GM12878 (cell line): ENCODE data around the gene TNIP1. TPM values are rescaled to one million over a fixed set of nuclear protein-coding genes. Genes with fewer than 3 reads are reported as not detected.

ENCODE experiments used
- ATF7 ChIP-seq: fragments of 450-650 bp; IDR thresholded peaks from 2 replicates; pipeline ENCODE4 v1.6.1; 2016; ENCODE audit warnings: low read depth, mild to moderate bottlenecking
- BCL11A ChIP-seq: IDR thresholded peaks from 2 replicates; pipeline ENCODE4 v1.6.1; 2011; ENCODE audit warnings: low read depth, low read length
- BHLHE40 ChIP-seq, 2 experiments: fragments of 450-650 bp in 1 of 2; IDR thresholded peaks; 2 replicates each; pipeline ENCODE4 v1.6.1; 2011 to 2017; ENCODE audit warnings: low read depth in 2 of 2, borderline replicate concordance in 1 of 2, improper control_type of control experiment in 1 of 2, low read length in 1 of 2, mild to moderate bottlenecking in 1 of 2
- LARP7 ChIP-seq: fragments of 450-650 bp; IDR thresholded peaks from 2 replicates; pipeline ENCODE4 v1.6.1; 2017; ENCODE audit warnings: mild to moderate bottlenecking
- NR2C1 ChIP-seq: fragments of 450-650 bp; IDR thresholded peaks from 2 replicates; pipeline ENCODE4 v1.6.1; 2017; ENCODE audit warnings: antibody characterized with exemption, mild to moderate bottlenecking, moderate library complexity
- NR2F1 ChIP-seq: fragments of 450-650 bp; conservative IDR thresholded peaks from 2 replicates; pipeline ENCODE4 v1.6.1; 2017; ENCODE audit warnings: mild to moderate bottlenecking
- POLR2A ChIP-seq: IDR thresholded peaks from 2 replicates; pipeline ENCODE4 v1.6.1; 2011; ENCODE audit warnings: low read depth, mild to moderate bottlenecking, low read length
- ZBED1 ChIP-seq: IDR thresholded peaks from 2 replicates; pipeline ENCODE4 v1.6.1; 2016; ENCODE audit warnings: borderline replicate concordance
- polyA plus RNA-seq, 11 experiments: library from polyadenylated mRNA; depleted of rRNA in 4 of 11; unstranded in 6 of 11; stranded (reverse) in 5 of 11; fragments of >200 nt; fragmentation: Nextera tagmentation in 4 of 11; fragmentation: Illumina TruSeq in 1 of 11; extraction: Ambion mirVana in 4 of 11; extraction: Trizol in 1 of 11; gene quantifications; 1 replicate in 1 of 11; 2 replicates in 10 of 11; pipeline versions ENCODE4 v1.2.1 to v1.2.3, GENCODE V29; 2011 to 2016; ENCODE audit warnings: inconsistent platforms in 2 of 11, missing spikeins in 2 of 11, low read depth in 1 of 11
- total RNA-seq, 4 experiments: library from RNA; depleted of rRNA in 3 of 4; stranded (reverse); fragments of >200 nt in 3 of 4; fragmentation: Illumina TruSeq in 1 of 4; extraction: Trizol in 1 of 4; gene quantifications; 2 replicates each; pipeline versions ENCODE4 v1.2.1 to v1.2.3, GENCODE V29; 2013 to 2021
- TF ChIP-seq, protein P1 (sequence below): fragments of 450-650 bp; conservative IDR thresholded peaks from 2 replicates; pipeline ENCODE4 v1.6.1; 2017; ENCODE audit warnings: mild to moderate bottlenecking, moderate library complexity
- TF ChIP-seq, protein P2 (sequence below): fragments of 450-650 bp; formaldehyde crosslinking; IDR thresholded peaks from 2 replicates; pipeline ENCODE4 v1.5.0; 2022; ENCODE audit warnings: mild to moderate bottlenecking, missing genetic modification characterization
- TF ChIP-seq, protein P3 (sequence below): fragments of 450-650 bp; IDR thresholded peaks from 2 replicates; pipeline ENCODE4 v1.6.1; 2016; ENCODE audit warnings: mild to moderate bottlenecking

The TNIP1 gene
- total and polyA plus RNA-seq, 10 of the 15 experiments (the other 5 are each of a cell fraction or from before 2014, with no cell fraction given), result 4.4 to 279 (median 150) TPM

DNA sequence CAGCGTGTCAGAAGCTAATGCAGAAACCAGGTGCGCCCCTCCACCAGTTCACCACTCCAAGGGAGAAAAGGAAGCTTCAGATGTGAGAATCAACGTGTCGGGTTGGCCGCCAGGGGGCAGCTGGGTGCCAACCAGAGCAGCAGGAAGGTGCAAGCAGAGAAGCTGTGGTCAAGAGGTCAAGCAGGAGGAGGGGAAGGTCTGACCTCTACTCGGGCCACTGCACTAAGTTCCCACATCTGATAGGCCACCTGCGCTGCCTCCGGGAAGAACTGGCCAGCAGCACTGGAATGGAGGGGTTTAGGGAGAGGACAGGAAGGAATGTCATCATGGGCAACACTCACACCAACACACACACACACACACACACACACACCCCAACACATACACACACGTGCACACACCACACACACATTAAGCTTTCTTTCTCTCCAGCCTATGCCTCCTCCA lies 45.4 kb upstream of the TNIP1 start (continued):
- TF ChIP-seq, protein P1, sequence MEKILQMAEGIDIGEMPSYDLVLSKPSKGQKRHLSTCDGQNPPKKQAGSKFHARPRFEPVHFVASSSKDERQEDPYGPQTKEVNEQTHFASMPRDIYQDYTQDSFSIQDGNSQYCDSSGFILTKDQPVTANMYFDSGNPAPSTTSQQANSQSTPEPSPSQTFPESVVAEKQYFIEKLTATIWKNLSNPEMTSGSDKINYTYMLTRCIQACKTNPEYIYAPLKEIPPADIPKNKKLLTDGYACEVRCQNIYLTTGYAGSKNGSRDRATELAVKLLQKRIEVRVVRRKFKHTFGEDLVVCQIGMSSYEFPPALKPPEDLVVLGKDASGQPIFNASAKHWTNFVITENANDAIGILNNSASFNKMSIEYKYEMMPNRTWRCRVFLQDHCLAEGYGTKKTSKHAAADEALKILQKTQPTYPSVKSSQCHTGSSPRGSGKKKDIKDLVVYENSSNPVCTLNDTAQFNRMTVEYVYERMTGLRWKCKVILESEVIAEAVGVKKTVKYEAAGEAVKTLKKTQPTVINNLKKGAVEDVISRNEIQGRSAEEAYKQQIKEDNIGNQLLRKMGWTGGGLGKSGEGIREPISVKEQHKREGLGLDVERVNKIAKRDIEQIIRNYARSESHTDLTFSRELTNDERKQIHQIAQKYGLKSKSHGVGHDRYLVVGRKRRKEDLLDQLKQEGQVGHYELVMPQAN, result no peak
- TF ChIP-seq LARP7 (0 out of 2 replicates have a peak, but pooled peaks have one; percentile 38), BHLHE40 (IDR thresholded peaks at IDR 0.05; ENCODE audit: borderline replicate concordance in 1 of 2, low read depth in 2 of 2, low read length in 1 of 2) (peak; percentile 75 to 88), ZBED1 (peak; percentile 42; the same call in 1 of the 2 replicates), NR2C1 (peak; percentile 80), NR2F1 (peak; percentile 100), POLR2A (peak; percentile 50; the same call in 1 of the 2 replicates), ATF7 (peak; percentile 52), BCL11A (peak; percentile 63; the same call in 1 of the 2 replicates)
- TF ChIP-seq, protein P2, sequence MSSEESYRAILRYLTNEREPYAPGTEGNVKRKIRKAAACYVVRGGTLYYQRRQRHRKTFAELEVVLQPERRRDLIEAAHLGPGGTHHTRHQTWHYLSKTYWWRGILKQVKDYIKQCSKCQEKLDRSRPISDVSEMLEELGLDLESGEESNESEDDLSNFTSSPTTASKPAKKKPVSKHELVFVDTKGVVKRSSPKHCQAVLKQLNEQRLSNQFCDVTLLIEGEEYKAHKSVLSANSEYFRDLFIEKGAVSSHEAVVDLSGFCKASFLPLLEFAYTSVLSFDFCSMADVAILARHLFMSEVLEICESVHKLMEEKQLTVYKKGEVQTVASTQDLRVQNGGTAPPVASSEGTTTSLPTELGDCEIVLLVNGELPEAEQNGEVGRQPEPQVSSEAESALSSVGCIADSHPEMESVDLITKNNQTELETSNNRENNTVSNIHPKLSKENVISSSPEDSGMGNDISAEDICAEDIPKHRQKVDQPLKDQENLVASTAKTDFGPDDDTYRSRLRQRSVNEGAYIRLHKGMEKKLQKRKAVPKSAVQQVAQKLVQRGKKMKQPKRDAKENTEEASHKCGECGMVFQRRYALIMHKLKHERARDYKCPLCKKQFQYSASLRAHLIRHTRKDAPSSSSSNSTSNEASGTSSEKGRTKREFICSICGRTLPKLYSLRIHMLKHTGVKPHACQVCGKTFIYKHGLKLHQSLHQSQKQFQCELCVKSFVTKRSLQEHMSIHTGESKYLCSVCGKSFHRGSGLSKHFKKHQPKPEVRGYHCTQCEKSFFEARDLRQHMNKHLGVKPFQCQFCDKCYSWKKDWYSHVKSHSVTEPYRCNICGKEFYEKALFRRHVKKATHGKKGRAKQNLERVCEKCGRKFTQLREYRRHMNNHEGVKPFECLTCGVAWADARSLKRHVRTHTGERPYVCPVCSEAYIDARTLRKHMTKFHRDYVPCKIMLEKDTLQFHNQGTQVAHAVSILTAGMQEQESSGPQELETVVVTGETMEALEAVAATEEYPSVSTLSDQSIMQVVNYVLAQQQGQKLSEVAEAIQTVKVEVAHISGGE (CRISPR knock-in tag), result no peak
- TF ChIP-seq, protein P3, sequence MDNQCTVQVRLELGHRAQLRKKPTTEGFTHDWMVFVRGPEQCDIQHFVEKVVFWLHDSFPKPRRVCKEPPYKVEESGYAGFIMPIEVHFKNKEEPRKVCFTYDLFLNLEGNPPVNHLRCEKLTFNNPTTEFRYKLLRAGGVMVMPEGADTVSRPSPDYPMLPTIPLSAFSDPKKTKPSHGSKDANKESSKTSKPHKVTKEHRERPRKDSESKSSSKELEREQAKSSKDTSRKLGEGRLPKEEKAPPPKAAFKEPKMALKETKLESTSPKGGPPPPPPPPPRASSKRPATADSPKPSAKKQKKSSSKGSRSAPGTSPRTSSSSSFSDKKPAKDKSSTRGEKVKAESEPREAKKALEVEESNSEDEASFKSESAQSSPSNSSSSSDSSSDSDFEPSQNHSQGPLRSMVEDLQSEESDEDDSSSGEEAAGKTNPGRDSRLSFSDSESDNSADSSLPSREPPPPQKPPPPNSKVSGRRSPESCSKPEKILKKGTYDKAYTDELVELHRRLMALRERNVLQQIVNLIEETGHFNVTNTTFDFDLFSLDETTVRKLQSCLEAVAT, result peak; percentile 62; the same call in 1 of the 2 replicates
